ENCODE data around the gene RNF40.

Gene RNF40

GRCh38 chr16:30740364-30741251 is 21.5 kb upstream of the RNF40 start:
- no peak for DNase-seq (ENCODE audit: low read depth in 2 of 2)

GRCh38 chr16:30741461-30741914 is 20.6 kb upstream of the RNF40 start:
- no peak for DNase-seq (ENCODE audit: low read depth in 2 of 2)

GRCh38 chr16:30743716-30744115 is 18.4 kb upstream of the RNF40 start:
- no peak for DNase-seq (ENCODE audit: low read depth in 2 of 2)

GRCh38 chr16:30744183-30744582 is 17.9 kb upstream of the RNF40 start:
- no peak for DNase-seq (ENCODE audit: low read depth in 2 of 2)

GRCh38 chr16:30745082-30745481 is 17.0 kb upstream of the RNF40 start:
- no peak for DNase-seq (ENCODE audit: low read depth in 2 of 2)

- no peak for DNase-seq (ENCODE audit: low read depth in 2 of 2)
Measured at GRCh38 chr16:30746638-30747175, 15.4 kb upstream of the RNF40 start.

GRCh38 chr16:30747331-30747730 is 14.8 kb upstream of the RNF40 start:
- DNase-seq (ENCODE audit: low read depth in 2 of 2), result no peak

GRCh38 chr16:30747799-30748633 is 14.1 kb upstream of the RNF40 start, which contains the start of gene PHKG2:
TSS of gene PHKG2 (plus strand) at chr16:30748425. CDS start at chr16:30748821, 396 bp downstream.
- DNase-seq (ENCODE audit: low read depth in 2 of 2), result peak; percentile 85 to 91

GRCh38 chr16:30748634-30749445 is 13.3 kb upstream of the RNF40 start:
- no peak for DNase-seq (ENCODE audit: low read depth in 2 of 2)

- no peak for DNase-seq (ENCODE audit: low read depth in 2 of 2)
Measured at GRCh38 chr16:30750201-30750600, 11.9 kb upstream of the RNF40 start.

- DNase-seq (ENCODE audit: low read depth in 2 of 2), result no peak
Measured at GRCh38 chr16:30750876-30751465, 11.2 kb upstream of the RNF40 start.

GRCh38 chr16:30753596-30753995 is 8.5 kb upstream of the RNF40 start:
- DNase-seq (ENCODE audit: low read depth in 2 of 2), result no peak

GRCh38 chr16:30755955-30756780 is 6.0 kb upstream of the RNF40 start:
- DNase-seq (ENCODE audit: low read depth in 2 of 2), result no peak

- DNase-seq (ENCODE audit: low read depth in 2 of 2), result no peak
Measured at GRCh38 chr16:30756781-30757100, 5.4 kb upstream of the RNF40 start.

GRCh38 chr16:30757316-30757715 is 4.8 kb upstream of the RNF40 start:
- no peak for DNase-seq (ENCODE audit: low read depth in 2 of 2)

GRCh38 chr16:30758988-30759491 is 3.1 kb upstream of the RNF40 start:
- DNase-seq (ENCODE audit: low read depth in 2 of 2), result no peak

GRCh38 chr16:30760001-30760559 is 2.0 kb upstream of the RNF40 start:
- no peak for DNase-seq (ENCODE audit: low read depth in 2 of 2)

GRCh38 chr16:30760577-30761426 is 1.3 kb upstream of the RNF40 start:
- DNase-seq (ENCODE audit: low read depth in 2 of 2), result no peak

- DNase-seq (ENCODE audit: low read depth in 2 of 2), result no peak
Measured at GRCh38 chr16:30761427-30761927, 645 bp upstream of the RNF40 start.
